ENCODE measurements around the gene SOX4. TPM values are rescaled to one million over a fixed set of nuclear protein-coding genes. Genes with fewer than 3 reads are reported as not detected.

SOX4 gene
- polyA plus RNA-seq, 1 of the 3 experiments (the other 2 are of a cell fraction), result 5.5 TPM

- Histone ChIP-seq H3K27ac (ENCODE audit: low read depth in 2 of 2, low read length in 1 of 2) (peak overlapping the region; percentile 88 to 98), H2AFZ (ENCODE audit: low read depth) (peak overlapping the region; percentile 63), H3K4me3 (ENCODE audit: low read depth in 2 of 2, low read length in 1 of 2) (peak overlapping the region; percentile 81 to 95), H3K36me3 (replicated peaks in 1 of 2; ENCODE audit: control insufficient read depth in 1 of 2, insufficient read depth in 2 of 2, low read length in 1 of 2) (peaks cover 18 to 21% of the 10 kb centered on the region in 2 experiments), H3K9ac (peak overlapping the region; percentile 89), H3K9me2 (no peaks in the 10 kb centered on the region), H3K27me3 (ENCODE audit: insufficient read depth) (no peaks in the 10 kb centered on the region), H3K9me3 (no peaks in the 10 kb centered on the region), H3F3A (replicated peaks; ENCODE audit: insufficient read depth) (peaks cover 26% of the 10 kb centered on the region), H3K4me1 (ENCODE audit: control insufficient read depth in 1 of 2, insufficient read depth in 2 of 2, low read depth in 1 of 2, low read length in 1 of 2) (peaks cover 8 to 11% of the 10 kb centered on the region in 2 experiments), H4K20me1 (ENCODE audit: insufficient read depth) (peaks cover 14% of the 10 kb centered on the region; the same call in 1 of the 2 replicates), H3K79me2 (ENCODE audit: insufficient read depth) (peaks cover 50% of the 10 kb centered on the region), H3K4me2 (peak overlapping the region; percentile 84)
- ChIA-PET CTCF (interaction anchor here (0.5 to 7.3 kb wide), 9 partner anchors 72 to 1030 kb away, joined by 3 to 64 read pairs (median 3); no protein-coding TSS in a partner anchor), POLR2A (interaction anchor here (0.5 to 10.5 kb wide), 40 partner anchors 72 to 1853 kb away, joined by 3 to 173 read pairs (median 4); no protein-coding TSS in a partner anchor)
- 2% methylated on average over 16 of the region's 19 CpGs for WGBS (ENCODE audit: low lambda C conversion rate)
- DNase-seq, result peak; percentile 41
- no peak for TF ChIP-seq EZH2phosphoT487 (IDR thresholded peaks at IDR 0.05; ENCODE audit: borderline replicate concordance, low read depth)
- no peak for TF ChIP-seq TEAD4 (IDR thresholded peaks at IDR 0.05; ENCODE audit: borderline replicate concordance, insufficient read depth)
- 0 out of 2 replicates have a peak, but pooled peaks have one; percentile 1 for TF ChIP-seq FOXM1 (IDR thresholded peaks at IDR 0.05; ENCODE audit: low read depth)
- TF ChIP-seq MEF2A (IDR thresholded peaks at IDR 0.05; ENCODE audit: borderline replicate concordance, low read depth), result no peak
- TF ChIP-seq EP300 (IDR thresholded peaks at IDR 0.05; ENCODE audit: borderline replicate concordance in 1 of 2, low read depth in 1 of 2, low read length in 1 of 2), result peak in 1 of 2 experiments; percentile 4; a peak in 1 of 4 replicates
- TF ChIP-seq SIN3A (IDR thresholded peaks at IDR 0.05; ENCODE audit: borderline replicate concordance, low read depth, low read length), result peak; percentile 72; the same call in 1 of the 2 replicates
- no peak for TF ChIP-seq REST (IDR thresholded peaks at IDR 0.05; ENCODE audit: low read depth, low read length)
- TF ChIP-seq JUND (IDR thresholded peaks at IDR 0.05), result no peak
- TF ChIP-seq IRF3 (IDR thresholded peaks at IDR 0.05; ENCODE audit: low read depth, low read length), result no peak
- TF ChIP-seq SMC3 (IDR thresholded peaks at IDR 0.05; ENCODE audit: low read depth, low read length), result no peak
- no peak for TF ChIP-seq RAD21 (IDR thresholded peaks at IDR 0.05; ENCODE audit: low read length)
- TF ChIP-seq FOXJ3 (CRISPR knock-in tag; IDR thresholded peaks at IDR 0.05), result no peak
- peak; percentile 36; the same call in 1 of the 2 replicates for TF ChIP-seq TAF1 (IDR thresholded peaks at IDR 0.05; ENCODE audit: borderline replicate concordance, low read depth, low read length)
- TF ChIP-seq NFIC (IDR thresholded peaks at IDR 0.05; ENCODE audit: borderline replicate concordance), result peak; percentile 1; the same call in 1 of the 2 replicates
- TF ChIP-seq NRF1 (IDR thresholded peaks at IDR 0.05; ENCODE audit: low read depth, low read length), result no peak
- no peak for TF ChIP-seq GABPA (IDR thresholded peaks at IDR 0.05; ENCODE audit: low read depth)
- TF ChIP-seq USF1 (IDR thresholded peaks at IDR 0.05; ENCODE audit: borderline replicate concordance, low read depth), result no peak
- no peak for TF ChIP-seq MAX (IDR thresholded peaks at IDR 0.05; ENCODE audit: low read depth)
- no peak for TF ChIP-seq MXI1 (IDR thresholded peaks at IDR 0.05; ENCODE audit: low read depth, low read length)
- no peak for TF ChIP-seq FOSL2 (IDR thresholded peaks at IDR 0.05; ENCODE audit: borderline replicate concordance, low read depth)
- no peak for TF ChIP-seq CTCF (IDR thresholded peaks at IDR 0.05)
- TF ChIP-seq USF2 (IDR thresholded peaks at IDR 0.05; ENCODE audit: borderline replicate concordance, low read depth, low read length), result no peak
- peak; percentile 2 for TF ChIP-seq CHD2 (IDR thresholded peaks at IDR 0.05; ENCODE audit: low read length, partially characterized antibody)
- no peak for TF ChIP-seq POLR2AphosphoS5 (IDR thresholded peaks at IDR 0.05; ENCODE audit: low read depth, low read length)
These were observed 420 bp downstream of the SOX4 start for GRCh38 chr6:21593927-21594415.
